Psoas muscle (tissue), 8 donors: ENCODE measurements around the gene DOC2A. TPM values are rescaled to one million over a fixed set of nuclear protein-coding genes. Genes with fewer than 3 reads are reported as not detected.

ENCODE experiments used
- ATAC-seq, 4 donors: fragments of 200-7000 bp; cut with Tn5 transposase; one replicate each; pipeline ENCODE4 v1.9.1; 2020; ENCODE audit warnings: moderate library complexity in 3 of 4, mild to moderate bottlenecking in 2 of 4
- DNase-seq, 2 donors: peaks; one replicate each; pipeline ENCODE4 v3.0.0-alpha.2; 2020
- H3K27ac ChIP-seq: fragments of 200-600 bp; one replicate; pipeline ENCODE4 v1.8.0; 2022
- H3K27me3 ChIP-seq, 3 donors: fragments of 200-600 bp in 1 of 3; one replicate each; pipeline versions ENCODE4 v1.6.1 to v1.8.0; 2013 to 2022; ENCODE audit warnings: low read length in 2 of 3, mild to moderate bottlenecking in 2 of 3, moderate library complexity in 1 of 3; ENCODE audit not compliant: insufficient read depth in 3 of 3
- H3K36me3 ChIP-seq, 2 donors: fragments of 200-600 bp in 1 of 2; one replicate each; pipeline versions ENCODE4 v1.6.1 to v1.8.0; 2013 to 2022; ENCODE audit warnings: low read depth in 1 of 2, mild to moderate bottlenecking in 1 of 2, moderate library complexity in 1 of 2; ENCODE audit not compliant: insufficient read depth in 1 of 2
- H3K4me1 ChIP-seq: fragments of 200-600 bp; one replicate; pipeline ENCODE4 v1.8.0; 2022
- H3K4me3 ChIP-seq: fragments of 200-600 bp; one replicate; pipeline ENCODE4 v1.8.0; 2022; ENCODE audit warnings: mild to moderate bottlenecking
- H3K9me3 ChIP-seq: fragments of 200-600 bp; one replicate; pipeline ENCODE4 v1.8.0; 2022
- CTCF ChIP-seq: fragments of 200-600 bp; IDR thresholded peaks from one replicate; pipeline ENCODE4 v1.8.0; 2022; ENCODE audit warnings: antibody characterized with exemption
- WGBS, 3 donors: extraction: QIAGEN DNeasy Blood & Tissue Kit; methylation state at CpG; one replicate each; pipeline versions ENCODE4 v1.1.6 to v1.1.7; 2013; 5-methylcytosine and 5-hydroxymethylcytosine counted together
- intact Hi-C, 2 donors: fragments of 100-400 bp; cut with DNase I; formaldehyde crosslinking; loops; one replicate each; pipeline versions ENCODE4 v1.11.0 to v1.14.2; 2022
- polyA plus RNA-seq, 3 donors: library from polyadenylated mRNA; stranded (reverse); fragments of 200-250 nt; gene quantifications; one replicate each; pipeline ENCODE4 v1.2.3, GENCODE V29; 2013
- total RNA-seq, 4 donors: library from RNA; stranded (reverse); fragmentation: NEBNext Ultra II Directional in 2 of 4; extraction: Animal tissue kit (Norgen Biotek cat#: 25700) in 2 of 4; gene quantifications; one replicate each; pipeline versions ENCODE4 v1.2.1 to v1.2.4, GENCODE V29; 2021 to 2023
- donor health status: healthy with polysubstance abuse.
- donor health status: DM: no; HTN: no; CAD: no; lungs with moderate emphysema.
- donor health status: Bipolar disorder and iron deficiency.
- donor health status: healthy.
- donor health status: DM: yes; HTN: yes; CAD: no.
- donor health status: DM: no; HTN: no; CAD: no.
- donor health status: DM: no; HTN: no; CAD: no.
- donor health status: DM: yes; HTN: yes; CAD: no.

The DOC2A gene
- total and polyA plus RNA-seq, 7 donors: 0.11 to 0.51 (median 0.15) TPM; not detected in 2

- WGBS, 3 donors: 86 to 88% (median 86%) methylated on average over 20 to 24 of the region's 24 CpGs
- no peak for ATAC-seq
- TF ChIP-seq CTCF: no peak
- Histone ChIP-seq H3K27me3 (no peaks in the 10 kb centered on the region), H3K4me3 (no peak overlapping the region), H3K4me1 (no peaks in the 10 kb centered on the region), H3K9me3 (no peaks in the 10 kb centered on the region), H3K36me3 (peaks cover 20 to 100% of the 10 kb centered on the region in 2 donors), H3K27ac (no peak overlapping the region)
- intact Hi-C loops: no loop called here
- no peak for DNase-seq
Observed at GRCh38 chr16:29982560-29983419, 28.0 kb downstream of the DOC2A start.

GRCh38 chr16:29978564-29979270 is 32.1 kb downstream of the DOC2A start:
- Histone ChIP-seq H3K27me3 (no peaks in the 10 kb centered on the region), H3K4me1 (peaks cover 22% of the 10 kb centered on the region), H3K36me3 (peaks cover 4 to 64% of the 10 kb centered on the region in 2 donors), H3K9me3 (no peaks in the 10 kb centered on the region), H3K27ac (no peak overlapping the region), H3K4me3 (no peak overlapping the region)
- intact Hi-C loops: loop anchor here (5.0 to 10.0 kb wide), 2 partner anchors 51 to 1746 kb away; partner anchors contain the start of gene KCTD13 (in 1 of the 2)
- WGBS, 3 donors: 82 to 89% (median 87%) methylated on average over 9 of the region's 9 CpGs
- ATAC-seq (no peak), DNase-seq (no peak)
- no peak for TF ChIP-seq CTCF

DNA sequence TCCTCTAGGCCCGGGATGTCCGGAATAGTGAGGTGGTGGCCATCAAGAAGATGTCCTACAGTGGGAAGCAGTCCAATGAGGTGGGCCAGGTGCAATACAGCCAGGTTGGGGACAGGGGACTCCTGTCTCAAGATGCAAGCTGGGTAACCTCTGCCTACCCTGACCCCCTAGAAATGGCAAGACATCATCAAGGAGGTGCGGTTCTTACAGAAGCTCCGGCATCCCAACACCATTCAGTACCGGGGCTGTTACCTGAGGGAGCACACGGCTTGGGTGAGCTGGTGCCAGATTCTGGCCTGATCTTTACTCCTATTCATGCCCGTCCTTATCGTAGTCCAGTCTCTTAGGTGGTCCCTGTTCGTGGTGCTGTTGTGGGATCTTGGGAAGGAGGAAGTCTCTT is 32.7 kb downstream of the DOC2A start:
- DNase-seq (no peak), ATAC-seq (no peak)
- intact Hi-C loops: loop anchor here (5.0 to 10.0 kb wide), 2 partner anchors 51 to 1747 kb away; partner anchors contain the start of gene KCTD13 (in 1 of the 2)
- H3K36me3 ChIP-seq: peaks cover 4 to 58% of the 10 kb centered on the region in 2 donors
- H3K27ac ChIP-seq: peak overlapping the region; percentile 43
- 85 to 94% (median 85%) methylated on average over 9 of the region's 9 CpGs for WGBS, 3 donors
- TF ChIP-seq CTCF: no peak
- H3K27me3 ChIP-seq: no peaks in the 10 kb centered on the region
- no peaks in the 10 kb centered on the region for H3K9me3 ChIP-seq
- H3K4me3 ChIP-seq: peak overlapping the region; percentile 95
- peaks cover 25% of the 10 kb centered on the region for H3K4me1 ChIP-seq

- peaks cover 4 to 53% of the 10 kb centered on the region in 2 donors for H3K36me3 ChIP-seq
- no peak for DNase-seq
- 62 to 66% (median 62%) methylated on average over 9 of the region's 9 CpGs for WGBS, 3 donors
- ATAC-seq: no peak
- no peak for TF ChIP-seq CTCF
- peak overlapping the region; percentile 48 for H3K27ac ChIP-seq
- no peaks in the 10 kb centered on the region for H3K27me3 ChIP-seq
- peak overlapping the region; percentile 95 for H3K4me3 ChIP-seq
- H3K9me3 ChIP-seq: no peaks in the 10 kb centered on the region
- H3K4me1 ChIP-seq: peaks cover 25% of the 10 kb centered on the region
- intact Hi-C loops: loop anchor here (5.0 to 10.0 kb wide), 2 partner anchors 50 to 1748 kb away; partner anchors contain the start of gene KCTD13 (in 1 of the 2)
Observed at GRCh38 chr16:29977063-29977825, 33.6 kb downstream of the DOC2A start.
